Gastroesophageal sphincter (tissue), 4 donors: Measurements from ENCODE around the gene RNASE2. TPM values are rescaled to one million over a fixed set of nuclear protein-coding genes. Genes with fewer than 3 reads are reported as not detected.

ENCODE experiments used
- ATAC-seq: fragments of 150-250 bp; one replicate; pipeline ENCODE4 v1.9.1; 2016; ENCODE audit warnings: mild to moderate bottlenecking, moderate library complexity
- H3K27ac ChIP-seq, 4 donors: fragments of 200-600 bp; sonication (generic) in 3 of 4; 1 replicate in 3 of 4; 2 replicates in 1 of 4; pipeline ENCODE4 v1.5.1; 2016 to 2019
- H3K27me3 ChIP-seq: fragments of 200-600 bp; sonication (generic); one replicate; pipeline ENCODE4 v1.5.1; 2019
- H3K36me3 ChIP-seq, 2 donors: fragments of 200-600 bp; sonication (generic); one replicate each; pipeline ENCODE4 v1.5.1; 2019; ENCODE audit warnings: control low read depth in 1 of 2
- H3K4me1 ChIP-seq, 3 donors: fragments of 200-600 bp; sonication (generic); 1 replicate in 2 of 3; 2 replicates in 1 of 3; pipeline ENCODE4 v1.5.1; 2016 to 2019; ENCODE audit warnings: control low read depth in 2 of 3
- H3K4me3 ChIP-seq, 2 donors: fragments of 200-600 bp; sonication (generic); one replicate each; pipeline ENCODE4 v1.5.1; 2019; ENCODE audit warnings: mild to moderate bottlenecking in 1 of 2, moderate library complexity in 1 of 2
- H3K9me3 ChIP-seq, 3 donors: fragments of 200-600 bp; sonication (generic); one replicate each; pipeline ENCODE4 v1.5.1; 2017 to 2019; ENCODE audit warnings: control low read depth in 2 of 3
- EP300 ChIP-seq: sonication (generic); formaldehyde crosslinking; IDR thresholded peaks from one replicate; pipeline ENCODE4 v1.6.1; 2017; ENCODE audit warnings: antibody characterized with exemption, mild to moderate bottlenecking
- POLR2A ChIP-seq, 2 donors: fragments of 450-650 bp; IDR thresholded peaks; one replicate each; pipeline ENCODE4 v1.6.1; 2017; ENCODE audit warnings: antibody characterized with exemption in 2 of 2, mild to moderate bottlenecking in 2 of 2, moderate library complexity in 1 of 2
- POLR2AphosphoS5 ChIP-seq: sonication (generic); formaldehyde crosslinking; IDR thresholded peaks from one replicate; pipeline ENCODE4 v1.6.1; 2017; ENCODE audit warnings: antibody characterized with exemption
- WGBS, 2 donors: methylation state at CpG; one replicate each; pipeline ENCODE4 v1.1.5; 2018; ENCODE audit warnings: low coverage in 1 of 2; 5-methylcytosine and 5-hydroxymethylcytosine counted together
- small RNA-seq, 4 donors: library from RNA; depleted of rRNA; stranded (forward); fragments of <200 nt; gene quantifications; one replicate each; pipeline ENCODE3, GENCODE V24; 2016
- total RNA-seq, 4 donors: library from RNA; depleted of rRNA; stranded (reverse); fragments of >200 nt; gene quantifications; one replicate each; pipeline ENCODE4 v1.1.0, GENCODE V29; 2016
- TF ChIP-seq, protein P1 (sequence below), 4 experiments: fragments of 200-600 bp in 2 of 4; fragments of 450-650 bp in 2 of 4; sonication (generic) in 1 of 4; IDR thresholded peaks; one replicate each; pipeline ENCODE4 v1.5.1; 2017 to 2019; ENCODE audit warnings: antibody characterized with exemption in 4 of 4, mild to moderate bottlenecking in 2 of 4, moderate library complexity in 2 of 4

The RNASE2 gene
- total RNA-seq, 4 donors from 2014 or later, result 0.93 to 7.2 (median 1.8) TPM; not detected in 1

DNA sequence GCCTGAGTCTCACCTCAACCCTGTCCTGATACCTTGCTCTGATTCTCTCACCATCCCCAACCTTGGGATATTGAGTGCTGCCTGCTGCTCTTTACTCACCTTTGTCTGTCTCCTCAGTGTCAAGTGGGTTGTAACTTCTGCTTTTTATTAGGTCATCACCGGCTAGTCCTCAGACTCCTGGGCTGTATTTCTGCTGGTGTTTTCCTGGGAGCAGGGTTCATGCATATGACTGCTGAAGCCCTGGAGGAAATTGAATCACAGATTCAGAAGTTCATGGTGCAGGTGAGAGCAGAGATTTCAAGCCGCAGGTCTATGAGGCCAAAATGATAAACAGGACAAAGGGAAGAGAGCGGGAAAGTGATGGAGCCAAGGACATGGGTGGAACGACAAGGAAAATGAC, 44.3 kb downstream of the RNASE2 start:
- Histone ChIP-seq H3K27ac (no peak overlapping the region), H3K27me3 (no peaks in the 10 kb centered on the region), H3K4me3 (no peak overlapping the region), H3K4me1 (no peaks in the 10 kb centered on the region), H3K9me3 (no peaks in the 10 kb centered on the region), H3K36me3 (peaks cover 8 to 32% of the 10 kb centered on the region in 2 donors)
- WGBS, 2 donors, result 90 to 92% methylated on average over 3 to 4 of the region's 4 CpGs
- no peak for ATAC-seq
- TF ChIP-seq, protein P1, sequence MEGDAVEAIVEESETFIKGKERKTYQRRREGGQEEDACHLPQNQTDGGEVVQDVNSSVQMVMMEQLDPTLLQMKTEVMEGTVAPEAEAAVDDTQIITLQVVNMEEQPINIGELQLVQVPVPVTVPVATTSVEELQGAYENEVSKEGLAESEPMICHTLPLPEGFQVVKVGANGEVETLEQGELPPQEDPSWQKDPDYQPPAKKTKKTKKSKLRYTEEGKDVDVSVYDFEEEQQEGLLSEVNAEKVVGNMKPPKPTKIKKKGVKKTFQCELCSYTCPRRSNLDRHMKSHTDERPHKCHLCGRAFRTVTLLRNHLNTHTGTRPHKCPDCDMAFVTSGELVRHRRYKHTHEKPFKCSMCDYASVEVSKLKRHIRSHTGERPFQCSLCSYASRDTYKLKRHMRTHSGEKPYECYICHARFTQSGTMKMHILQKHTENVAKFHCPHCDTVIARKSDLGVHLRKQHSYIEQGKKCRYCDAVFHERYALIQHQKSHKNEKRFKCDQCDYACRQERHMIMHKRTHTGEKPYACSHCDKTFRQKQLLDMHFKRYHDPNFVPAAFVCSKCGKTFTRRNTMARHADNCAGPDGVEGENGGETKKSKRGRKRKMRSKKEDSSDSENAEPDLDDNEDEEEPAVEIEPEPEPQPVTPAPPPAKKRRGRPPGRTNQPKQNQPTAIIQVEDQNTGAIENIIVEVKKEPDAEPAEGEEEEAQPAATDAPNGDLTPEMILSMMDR (IDR thresholded peaks at IDR 0.05), result no peak
- TF ChIP-seq EP300 (no peak), POLR2A (IDR thresholded peaks at IDR 0.05) (no peak), POLR2AphosphoS5 (no peak)

DNA sequence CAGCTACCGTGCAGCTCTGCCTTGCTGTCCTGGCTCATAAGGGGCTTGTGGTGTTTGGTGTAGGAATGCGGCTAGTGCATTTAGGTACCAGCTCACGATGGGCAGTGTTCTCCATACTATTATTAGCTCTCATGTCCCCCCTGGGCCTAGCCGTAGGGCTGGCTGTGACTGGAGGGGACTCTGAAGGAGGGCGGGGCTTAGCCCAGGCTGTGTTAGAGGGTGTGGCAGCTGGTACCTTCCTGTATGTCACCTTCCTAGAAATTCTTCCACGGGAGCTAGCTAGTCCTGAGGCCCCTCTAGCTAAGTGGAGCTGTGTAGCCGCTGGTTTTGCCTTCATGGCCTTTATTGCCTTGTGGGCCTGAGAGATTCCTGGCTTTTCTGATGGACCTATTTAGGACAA, 45.9 kb downstream of the RNASE2 start:
- ATAC-seq, result no peak
- no peaks in the 10 kb centered on the region for H3K9me3 ChIP-seq
- peaks cover 0 to 16% of the 10 kb centered on the region in 2 donors for H3K36me3 ChIP-seq
- H3K4me1 ChIP-seq, result no peaks in the 10 kb centered on the region
- no peaks in the 10 kb centered on the region for H3K27me3 ChIP-seq
- WGBS, 2 donors, result 57% methylated on average over 2 of the region's 7 CpGs; no CpG with 5 or more reads in 1 of the 2 donors
- no peak overlapping the region for H3K4me3 ChIP-seq
- TF ChIP-seq, protein P1 (IDR thresholded peaks at IDR 0.05), result no peak
- TF ChIP-seq EP300 (no peak), POLR2A (IDR thresholded peaks at IDR 0.05) (no peak), POLR2AphosphoS5 (no peak)
- no peak overlapping the region for H3K27ac ChIP-seq

DNA sequence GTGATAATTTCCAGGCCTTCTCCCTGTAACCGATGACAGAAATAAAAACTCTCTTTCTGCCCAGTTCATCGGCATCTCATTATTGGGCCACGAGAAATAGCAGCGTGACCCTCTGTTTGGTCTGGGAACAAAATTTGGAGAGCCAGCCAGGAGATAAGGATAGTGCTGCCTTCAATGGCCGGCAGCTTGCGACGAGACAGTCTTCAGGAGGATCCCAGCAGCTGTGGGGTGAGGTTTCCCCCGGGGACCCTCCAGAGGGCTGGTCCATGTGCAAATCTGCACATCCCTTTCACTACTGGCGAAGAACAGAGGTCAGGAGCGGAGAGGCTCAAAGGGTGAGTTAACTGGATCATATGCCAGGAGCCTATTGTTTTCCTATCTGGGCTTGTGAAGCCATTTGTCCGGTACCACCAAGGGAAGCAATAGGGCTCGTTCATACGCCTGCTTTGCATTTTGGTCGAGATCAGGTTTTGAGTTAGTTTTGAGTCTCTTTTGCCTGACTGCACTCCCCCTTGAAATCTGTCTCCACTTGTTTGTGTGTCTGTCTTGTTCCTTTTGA, 48.6 kb downstream of the RNASE2 start:
- 77 to 100% methylated on average over 2 to 10 of the region's 14 CpGs for WGBS, 2 donors
- no peaks in the 10 kb centered on the region for H3K36me3 ChIP-seq
- no peak overlapping the region for H3K4me3 ChIP-seq
- ATAC-seq, result no peak
- H3K27ac ChIP-seq, result no peak overlapping the region
- no peaks in the 10 kb centered on the region for H3K9me3 ChIP-seq
- TF ChIP-seq EP300, result no peak
- no peak for TF ChIP-seq POLR2A (IDR thresholded peaks at IDR 0.05)
- no peak for TF ChIP-seq POLR2AphosphoS5
- TF ChIP-seq, protein P1 (IDR thresholded peaks at IDR 0.05), result no peak
- H3K27me3 ChIP-seq, result no peaks in the 10 kb centered on the region
- no peaks in the 10 kb centered on the region for H3K4me1 ChIP-seq

Small RNAs within 50 kb of the gene (small RNA-seq; reads per million reads assigned to genes)
- gene RN7SL189P, result 0 reads per million in 4 donors

Other genes starting within 250 kb of the RNASE2 start
- not detected for gene EDDM3A, start 209.6 kb upstream of the RNASE2 start, total RNA-seq
- gene EDDM3B, start 187.1 kb upstream of the RNASE2 start, total RNA-seq, result not detected
- 10 to 100 TPM in 1 of 4 donors, 1 to 10 TPM in 3; 4.0 to 22.5 (median 6.5) TPM for gene RNASE6, start 174.2 kb upstream of the RNASE2 start, total RNA-seq
- gene RNASE1, start 152.6 kb upstream of the RNASE2 start, total RNA-seq, result 100 to 1,000 TPM in 3 of 4 donors, 10 to 100 TPM in 1; 87.2 to 780 (median 336) TPM
- gene RNASE3, start 64.1 kb upstream of the RNASE2 start, total RNA-seq, result not detected
- 10 to 100 TPM; 25.2 to 94.9 (median 64.1) TPM for gene METTL17, start 34.5 kb downstream of the RNASE2 start, total RNA-seq
- under 1 TPM in 1 of 4 donors, not detected in 3; 0.59 TPM for gene SLC39A2, start 43.8 kb downstream of the RNASE2 start, total RNA-seq
- gene NDRG2, start 69.6 kb downstream of the RNASE2 start, total RNA-seq, result 100 to 1,000 TPM; 155 to 259 (median 187) TPM
- gene TPPP2, start 74.7 kb downstream of the RNASE2 start, total RNA-seq, result not detected
- not detected for gene RNASE13, start 79.3 kb downstream of the RNASE2 start, total RNA-seq
- under 1 TPM in 1 of 4 donors, not detected in 3; 0.23 TPM for gene RNASE7, start 86.9 kb downstream of the RNASE2 start, total RNA-seq
- gene RNASE8, start 102.3 kb downstream of the RNASE2 start, total RNA-seq, result not detected
- gene ARHGEF40, start 114.8 kb downstream of the RNASE2 start, total RNA-seq, result 10 to 100 TPM; 18.6 to 37.6 (median 26.8) TPM
- gene ZNF219, start 143.2 kb downstream of the RNASE2 start, total RNA-seq, result 100 to 1,000 TPM in 1 of 4 donors, 10 to 100 TPM in 3; 42.5 to 112 (median 77.4) TPM
- under 1 TPM in 1 of 4 donors, not detected in 3; 0.94 TPM for gene TMEM253, start 145.6 kb downstream of the RNASE2 start, total RNA-seq
- gene OR5AU1, start 200.6 kb downstream of the RNASE2 start, total RNA-seq, result not detected